T-cell (primary cell): ENCODE measurements around the gene BAG1. TPM values are rescaled to one million over a fixed set of nuclear protein-coding genes. Genes with fewer than 3 reads are reported as not detected.

Source experiments
- ATAC-seq, 4 experiments: fragments of 200-7000 bp in 3 of 4; fragments of 150-1000 bp in 1 of 4; cut with Tn5 transposase; replicated peaks in 1 of 4; 1 replicate in 3 of 4; 2 replicates in 1 of 4; pipeline ENCODE4 v1.10.0; 2021; ENCODE audit warnings: moderate library complexity in 3 of 4, mild to moderate bottlenecking in 2 of 4, moderate number of reproducible peaks in 1 of 4
- CTCF ChIA-PET, 2 donors: fragments of 300-600 bp; sonication (Branson Sonifier 250); formaldehyde crosslinking; loops; one replicate each; lab custom pipeline; 2022; ENCODE audit warnings: antibody characterized with exemption in 2 of 2; lab: Charles Lee
- POLR2A ChIA-PET, 2 donors: fragments of 300-600 bp; sonication (Branson Sonifier 250); formaldehyde crosslinking; loops; one replicate each; lab custom pipeline; 2022; ENCODE audit warnings: antibody characterized with exemption in 2 of 2; lab: Charles Lee
- DNase-seq, 35 experiments: peaks; one replicate each; pipeline versions ENCODE4 v3.0.0 to v3.0.0-alpha.2; 2013 to 2023
- H3K27ac ChIP-seq: one replicate; pipeline ENCODE4 v1.5.1; 2013; ENCODE audit warnings: low read length
- H3K27me3 ChIP-seq, 2 experiments: replicated peaks in 1 of 2; 1 replicate in 1 of 2; 2 replicates in 1 of 2; pipeline versions ENCODE4 v1.6.1 to v1.7.0; 2013; ENCODE audit warnings: low read length in 1 of 2, mixed read lengths in 1 of 2; ENCODE audit not compliant: control insufficient read depth in 2 of 2, insufficient read depth in 2 of 2; ENCODE audit errors: extremely low read depth in 1 of 2
- H3K36me3 ChIP-seq, 2 donors: 1 replicate in 1 of 2; 2 replicates in 1 of 2; pipeline versions ENCODE4 v1.6.1 to v1.7.0; 2013; ENCODE audit warnings: low read length in 1 of 2; ENCODE audit not compliant: control insufficient read depth in 2 of 2, insufficient read depth in 1 of 2; ENCODE audit errors: extremely low read depth in 1 of 2
- H3K4me1 ChIP-seq, 2 experiments: 1 replicate in 1 of 2; 2 replicates in 1 of 2; pipeline versions ENCODE4 v1.6.1 to v1.7.0; 2013; ENCODE audit warnings: low read length in 2 of 2, mixed read lengths in 1 of 2; ENCODE audit not compliant: insufficient read depth in 2 of 2, control insufficient read depth in 1 of 2; ENCODE audit errors: extremely low read depth in 1 of 2
- H3K4me3 ChIP-seq, 2 donors: 1 replicate in 1 of 2; 2 replicates in 1 of 2; pipeline versions ENCODE4 v1.5.1 to v1.7.0; 2013; ENCODE audit warnings: mild to moderate bottlenecking in 2 of 2, low read length in 1 of 2, moderate library complexity in 1 of 2; ENCODE audit not compliant: control insufficient read depth in 1 of 2; ENCODE audit errors: extremely low read depth in 1 of 2
- H3K9me3 ChIP-seq: 2 replicates; pipeline ENCODE4 v1.7.0; 2013
- H3K27ac Mint-ChIP-seq, 2 donors: one replicate each; pipeline ENCODE4 v1.8.0; 2020 to 2021; ENCODE audit warnings: mild to moderate bottlenecking in 2 of 2, mixed read lengths in 2 of 2
- H3K27me3 Mint-ChIP-seq, 2 donors: one replicate each; pipeline ENCODE4 v1.8.0; 2021 to 2022; ENCODE audit warnings: mixed read lengths in 2 of 2
- H3K36me3 Mint-ChIP-seq: one replicate; pipeline ENCODE4 v1.8.0; 2021; ENCODE audit warnings: mixed read lengths
- H3K4me1 Mint-ChIP-seq, 3 donors: one replicate each; pipeline ENCODE4 v1.8.0; 2020 to 2022; ENCODE audit warnings: mixed read lengths in 3 of 3, mild to moderate bottlenecking in 1 of 3
- H3K4me3 Mint-ChIP-seq, 3 donors: one replicate each; pipeline ENCODE4 v1.8.0; 2020 to 2022; ENCODE audit warnings: mild to moderate bottlenecking in 3 of 3, mixed read lengths in 3 of 3, moderate library complexity in 3 of 3
- H3K9me3 Mint-ChIP-seq, 3 donors: one replicate each; pipeline ENCODE4 v1.8.0; 2020 to 2022; ENCODE audit warnings: mixed read lengths in 3 of 3
- WGBS: methylation state at CpG from one replicate; pipeline ENCODE4 v1.1.5; 2013; ENCODE audit warnings: missing lambda C conversion rate; ENCODE audit not compliant: insufficient coverage; 5-methylcytosine and 5-hydroxymethylcytosine counted together
- total RNA-seq, 35 experiments: library from RNA in 6 of 35; stranded (reverse) in 6 of 35; fragments of 120-200 nt in 1 of 35; gene quantifications; one replicate each; pipeline versions ENCODE4 v1.2.1 to v1.2.4 and lab custom pipeline; 2013 to 2026

The BAG1 gene
- total RNA-seq, 5 donors from 2014 or later (not counting 1 experiment from before 2014, with no cell fraction given), result 59.4 to 69.9 (median 62.4) TPM

- H3K36me3 ChIP-seq, result no peaks in the 10 kb centered on the region
- Mint-ChIP-seq H3K9me3 (no peaks in the 10 kb centered on the region), H3K27ac (no peak overlapping the region), H3K4me3 (no peak overlapping the region), H3K36me3 (no peaks in the 10 kb centered on the region), H3K27me3 (no peaks in the 10 kb centered on the region), H3K4me1 (no peaks in the 10 kb centered on the region)
- ATAC-seq, result no peak
- WGBS, result 92% methylated on average over 2 of the region's 3 CpGs
- no peaks in the 10 kb centered on the region for H3K4me1 ChIP-seq
- H3K9me3 ChIP-seq, result no peaks in the 10 kb centered on the region
- DNase-seq, result no peak
- ChIA-PET POLR2A (interaction anchor here in 1 of 2 donors (0.8 kb wide), 1 partner anchor 148 kb away, joined by 3 read pairs; no protein-coding TSS in a partner anchor), CTCF (no interaction called here)
- H3K27ac ChIP-seq, result no peak overlapping the region
- no peaks in the 10 kb centered on the region for H3K27me3 ChIP-seq
- H3K4me3 ChIP-seq, result no peak overlapping the region
Measured at GRCh38 chr9:33211695-33212393, 52.7 kb downstream of the BAG1 start.

- H3K4me1 ChIP-seq, result no peaks in the 10 kb centered on the region
- WGBS, result no CpG with 5 or more reads among the region's 4 CpGs
- DNase-seq, result no peak
- ChIA-PET CTCF (no interaction called here), POLR2A (no interaction called here)
- H3K9me3 ChIP-seq, result no peaks in the 10 kb centered on the region
- no peak overlapping the region for H3K4me3 ChIP-seq
- H3K36me3 Mint-ChIP-seq, result no peaks in the 10 kb centered on the region
- H3K27ac ChIP-seq, result no peak overlapping the region
- H3K9me3 Mint-ChIP-seq, result no peaks in the 10 kb centered on the region
- no peak overlapping the region for H3K4me3 Mint-ChIP-seq
- no peaks in the 10 kb centered on the region for H3K27me3 Mint-ChIP-seq
- H3K27ac Mint-ChIP-seq, result no peak overlapping the region
- H3K4me1 Mint-ChIP-seq, result no peaks in the 10 kb centered on the region
- no peak for ATAC-seq
- no peaks in the 10 kb centered on the region for H3K27me3 ChIP-seq
- no peaks in the 10 kb centered on the region for H3K36me3 ChIP-seq
Measured at GRCh38 chr9:33210006-33210715, 54.3 kb downstream of the BAG1 start.

GRCh38 chr9:33209394-33209793 lies 55.1 kb downstream of the BAG1 start:
- no peak overlapping the region for H3K27ac ChIP-seq
- no peak for ATAC-seq
- Mint-ChIP-seq H3K9me3 (no peaks in the 10 kb centered on the region), H3K4me1 (no peaks in the 10 kb centered on the region), H3K36me3 (no peaks in the 10 kb centered on the region), H3K27ac (no peak overlapping the region), H3K4me3 (no peak overlapping the region), H3K27me3 (no peaks in the 10 kb centered on the region)
- POLR2A ChIA-PET, result no interaction called here
- no peak overlapping the region for H3K4me3 ChIP-seq
- DNase-seq, result no peak
- no CpG with 5 or more reads among the region's 1 CpG for WGBS
- no peaks in the 10 kb centered on the region for H3K4me1 ChIP-seq
- no peaks in the 10 kb centered on the region for H3K9me3 ChIP-seq
- H3K36me3 ChIP-seq, result no peaks in the 10 kb centered on the region
- no peaks in the 10 kb centered on the region for H3K27me3 ChIP-seq
- CTCF ChIA-PET, result no interaction called here

GRCh38 chr9:33202552-33203201 lies 61.8 kb downstream of the BAG1 start:
- WGBS, result 35% methylated on average over 5 of the region's 11 CpGs
- CTCF ChIA-PET, result interaction anchor here in 1 of 2 donors (0.6 kb wide), 1 partner anchor 273 kb away, joined by 6 read pairs; no protein-coding TSS in a partner anchor
- H3K36me3 ChIP-seq, result no peaks in the 10 kb centered on the region
- H3K4me3 ChIP-seq, result no peak overlapping the region
- Mint-ChIP-seq H3K4me3 (no peak overlapping the region), H3K27ac (no peak overlapping the region), H3K4me1 (peaks cover 7 to 11% (median 11%) of the 10 kb centered on the region in 3 donors), H3K9me3 (no peaks in the 10 kb centered on the region), H3K27me3 (no peaks in the 10 kb centered on the region), H3K36me3 (no peaks in the 10 kb centered on the region)
- POLR2A ChIA-PET, result interaction anchor here in 1 of 2 donors (1.1 kb wide), 1 partner anchor 163 kb away, joined by 3 read pairs; no protein-coding TSS in a partner anchor
- DNase-seq (peak in 31 of 35 experiments; percentile 3 to 64 (median 32)), ATAC-seq (peak in 2 of 4 experiments; percentile 62 to 90)
- no peaks in the 10 kb centered on the region for H3K9me3 ChIP-seq
- H3K27ac ChIP-seq, result no peak overlapping the region
- H3K27me3 ChIP-seq, result peaks cover 0 to 7% of the 10 kb centered on the region in 2 experiments
- H3K4me1 ChIP-seq, result peaks cover 0 to 12% of the 10 kb centered on the region in 2 experiments

Other genes starting within 250 kb of the BAG1 start
- gene DNAJA1, start 239.4 kb downstream of the BAG1 start, total RNA-seq, result 100 to 1,000 TPM in 2 of 5 donors, 10 to 100 TPM in 3; 66.5 to 170 (median 69.9) TPM
- 10 to 100 TPM; 22.6 to 25.5 (median 24.4) TPM for gene SMU1, start 188.0 kb downstream of the BAG1 start, total RNA-seq
- 10 to 100 TPM; 33.2 to 85.3 (median 44.1) TPM for gene B4GALT1, start 97.4 kb downstream of the BAG1 start, total RNA-seq
- gene SPINK4, start 24.5 kb downstream of the BAG1 start, total RNA-seq, result not detected
- gene CHMP5, start 341 bp upstream of the BAG1 start, total RNA-seq, result 10 to 100 TPM; 20.5 to 32.1 (median 30.8) TPM
- gene NFX1, start 25.8 kb upstream of the BAG1 start, total RNA-seq, result 10 to 100 TPM; 41.5 to 55.8 (median 48.5) TPM
- gene AQP7, start 137.9 kb upstream of the BAG1 start, total RNA-seq, result 1 to 10 TPM in 1 of 5 donors, under 1 TPM in 4; 0.20 to 1.4 (median 0.44) TPM
- gene AQP3, start 182.9 kb upstream of the BAG1 start, total RNA-seq, result 100 to 1,000 TPM in 3 of 5 donors, 10 to 100 TPM in 2; 85.7 to 130 (median 111) TPM
- gene NOL6, start 209.2 kb upstream of the BAG1 start, total RNA-seq, result 10 to 100 TPM; 35.1 to 57.6 (median 47.1) TPM